A549 treated with Mapracorat at 1 μM for 4 hours (cell line): ENCODE data around the gene EPN1. TPM values are rescaled to one million over a fixed set of nuclear protein-coding genes. Genes with fewer than 3 reads are reported as not detected.

ENCODE experiments used
- total RNA-seq: library from RNA; stranded (reverse); fragments of 200-300 nt; extraction: Qiagen RNA extraction; gene quantifications from 5 replicates; pipeline ENCODE4 v1.2.3, GENCODE V29; 2022

The EPN1 gene
- total RNA-seq: 136 to 211 TPM (median 199 TPM) in 5 replicates

GRCh38 chr19:55674841-55675660 lies at the start of gene EPN1:
Gene EPN1 (plus strand): TSS chr19:55675226. CDS start chr19:55678628, 3,402 bp downstream.

GRCh38 chr19:55640577-55641425 lies 34.2 kb upstream of the EPN1 start, which contains the start of gene ZNF580:
Gene ZNF580 (plus strand): TSS chr19:55641002. CDS start chr19:55642509, 1,507 bp downstream.

GRCh38 chr19:55643003-55643886 lies 31.8 kb upstream of the EPN1 start, which contains the start of gene ZNF581:
Gene ZNF581 (plus strand): TSS chr19:55643649. CDS start chr19:55644572, 923 bp downstream.

GRCh38 chr19:55647732-55648584 lies 27.1 kb upstream of the EPN1 start, which contains the start of gene CCDC106:
Gene CCDC106 (plus strand): TSS chr19:55648212. CDS start chr19:55649047, 835 bp downstream.

GRCh38 chr19:55654868-55655647 lies 20.0 kb upstream of the EPN1 start, which contains the start of gene U2AF2:
Gene U2AF2 (plus strand): TSS chr19:55655035. CDS start chr19:55655105, 70 bp downstream.

GRCh38 chr19:55738302-55738701 lies 63.3 kb downstream of the EPN1 start, which contains the start of gene NLRP9:
Gene NLRP9 (minus strand): TSS chr19:55738402. CDS start chr19:55738374, 28 bp downstream.

GRCh38 chr19:55758797-55759196 lies 83.8 kb downstream of the EPN1 start, which contains the start of gene RFPL4A:
Gene RFPL4A (plus strand): TSS chr19:55759097. CDS start chr19:55761801, 2,704 bp downstream.

Other genes starting within 250 kb of the EPN1 start
- gene SHISA7, start 231.9 kb upstream of the EPN1 start, total RNA-seq: not detected in 5 replicates
- gene ISOC2, start 213.6 kb upstream of the EPN1 start, total RNA-seq: 54.7 to 59.3 TPM (median 58.4 TPM) in 5 replicates
- not detected in 5 replicates for gene C19orf85, start 210.5 kb upstream of the EPN1 start, total RNA-seq
- gene ZNF628, start 198.6 kb upstream of the EPN1 start, total RNA-seq: 2.9 to 8.5 TPM (median 5.4 TPM) in 5 replicates
- 31.7 to 58.5 TPM (median 52.9 TPM) in 5 replicates for gene NAT14, start 190.0 kb upstream of the EPN1 start, total RNA-seq
- 0.53 to 0.93 TPM (median 0.61 TPM) in 5 replicates for gene SSC5D, start 186.8 kb upstream of the EPN1 start, total RNA-seq
- 1.1 to 2.4 TPM (median 1.5 TPM) in 5 replicates for gene SBK2, start 138.1 kb upstream of the EPN1 start, total RNA-seq
- 0.81 to 1.9 TPM (median 1.6 TPM) in 5 replicates for gene SBK3, start 129.7 kb upstream of the EPN1 start, total RNA-seq
- gene ZNF579, start 94.4 kb upstream of the EPN1 start, total RNA-seq: 19.1 to 31.9 TPM (median 29.7 TPM) in 5 replicates
- 21.6 to 25.3 TPM (median 22.9 TPM) in 5 replicates for gene FIZ1, start 75.7 kb upstream of the EPN1 start, total RNA-seq
- gene ZNF524, start 74.9 kb upstream of the EPN1 start, total RNA-seq: 11.3 to 19.0 TPM (median 17.5 TPM) in 5 replicates
- 6.9 to 12.2 TPM (median 11.8 TPM) in 5 replicates for gene ZNF865, start 69.6 kb upstream of the EPN1 start, total RNA-seq
- gene ZNF784, start 50.7 kb upstream of the EPN1 start, total RNA-seq: 4.0 to 5.9 TPM (median 5.4 TPM) in 5 replicates
- 28.0 to 53.4 TPM (median 49.3 TPM) in 5 replicates for gene ZNF580, start 34.2 kb upstream of the EPN1 start, total RNA-seq
- gene ZNF581, start 31.6 kb upstream of the EPN1 start, total RNA-seq: 36.8 to 50.0 TPM (median 46.0 TPM) in 5 replicates
- gene CCDC106, start 27.0 kb upstream of the EPN1 start, total RNA-seq: 14.5 to 19.8 TPM (median 18.6 TPM) in 5 replicates
- gene U2AF2, start 20.2 kb upstream of the EPN1 start, total RNA-seq: 258 to 297 TPM (median 278 TPM) in 5 replicates
- not detected in 5 replicates for gene NLRP9, start 63.2 kb downstream of the EPN1 start, total RNA-seq
- gene RFPL4A, start 83.9 kb downstream of the EPN1 start, total RNA-seq: 0.35 to 0.58 TPM (median 0.41 TPM) in 5 replicates
- gene RFPL4AL1, start 93.9 kb downstream of the EPN1 start, total RNA-seq: not detected in 5 replicates
- gene NLRP11, start 156.8 kb downstream of the EPN1 start, total RNA-seq: 0.04 TPM in 1 of 5 replicates, not detected in the others
- gene NLRP4, start 161.3 kb downstream of the EPN1 start, total RNA-seq: 0.18 TPM in 1 of 5 replicates, not detected in the others